Osteocyte (in vitro differentiated cells): ENCODE data around the gene CFC1B. TPM values are rescaled to one million over a fixed set of nuclear protein-coding genes. Genes with fewer than 3 reads are reported as not detected.
"Not testable (repeated sequence)": the region's sequence is repeated elsewhere in the genome, so short reads cannot be mapped to it uniquely, and the experiment has no call there.

ENCODE experiments used
- DNase-seq: peaks from one replicate; pipeline ENCODE4 v3.0.0; 2021; ENCODE audit warnings: mixed read lengths; ENCODE audit not compliant: unreplicated experiment; ENCODE audit errors: extremely low spot score
- H3K27ac Mint-ChIP-seq: one replicate; pipeline ENCODE4 v1.8.0; 2021; ENCODE audit warnings: mild to moderate bottlenecking, mixed read lengths; ENCODE audit not compliant: unreplicated experiment
- H3K27me3 Mint-ChIP-seq: one replicate; pipeline ENCODE4 v1.8.0; 2021; ENCODE audit warnings: mixed read lengths; ENCODE audit not compliant: unreplicated experiment
- H3K36me3 Mint-ChIP-seq: one replicate; pipeline ENCODE4 v1.8.0; 2021; ENCODE audit warnings: mixed read lengths; ENCODE audit not compliant: unreplicated experiment
- H3K4me1 Mint-ChIP-seq: one replicate; pipeline ENCODE4 v1.8.0; 2021; ENCODE audit warnings: mixed read lengths; ENCODE audit not compliant: unreplicated experiment
- H3K4me3 Mint-ChIP-seq: one replicate; pipeline ENCODE4 v1.8.0; 2021; ENCODE audit warnings: mild to moderate bottlenecking, moderate library complexity, mixed read lengths; ENCODE audit not compliant: unreplicated experiment
- H3K9me3 Mint-ChIP-seq: one replicate; pipeline ENCODE4 v1.8.0; 2021; ENCODE audit warnings: mixed read lengths; ENCODE audit not compliant: unreplicated experiment
- long read RNA-seq: library from polyadenylated mRNA; unstranded; transcript quantifications from one replicate; pipeline ENCODE4 v2.0.0, GENCODE V29; 2021
- total RNA-seq: library from RNA; stranded (reverse); gene quantifications from 2 replicates; pipeline ENCODE4 v1.2.1, GENCODE V29; 2021

The CFC1B gene
- total RNA-seq = not detected in 2 replicates
- long read RNA-seq = 0 reads

DNA sequence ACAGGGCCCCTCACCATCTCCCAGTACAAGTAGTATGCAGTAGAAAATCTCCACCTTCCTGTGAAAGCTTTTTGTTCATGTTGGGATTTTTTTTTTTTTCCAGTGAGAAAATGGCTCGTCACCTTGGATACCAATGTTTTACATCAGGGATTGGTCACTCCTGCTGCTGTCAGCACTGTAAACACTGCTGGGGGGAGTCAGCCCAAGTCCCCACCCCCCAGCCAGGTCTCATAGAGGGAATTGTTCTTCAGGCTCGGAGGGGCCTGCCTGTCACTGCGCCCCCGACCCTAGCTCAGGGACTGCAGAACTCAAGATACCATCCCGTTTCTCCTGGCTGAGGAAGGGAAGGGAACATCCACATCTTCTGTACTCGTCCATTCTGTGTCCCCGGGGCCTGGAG lies at the start of gene CFC1B:
TSS of gene CFC1B (plus strand) at position 231 of the 400 bp plus-strand sequence. CDS start 263 bp downstream, outside the sequence.
- H3K27me3 Mint-ChIP-seq, DNase-seq, H3K4me1 Mint-ChIP-seq, H3K9me3 Mint-ChIP-seq, H3K27ac Mint-ChIP-seq, H3K36me3 Mint-ChIP-seq, H3K4me3 Mint-ChIP-seq: not testable (repeated sequence)

- not testable (repeated sequence) for H3K9me3 Mint-ChIP-seq, DNase-seq, H3K36me3 Mint-ChIP-seq, H3K27me3 Mint-ChIP-seq, H3K4me1 Mint-ChIP-seq, H3K27ac Mint-ChIP-seq, H3K4me3 Mint-ChIP-seq
These were observed 29.9 kb upstream of the CFC1B start for GRCh38 chr2:130491073-130491472.

DNA sequence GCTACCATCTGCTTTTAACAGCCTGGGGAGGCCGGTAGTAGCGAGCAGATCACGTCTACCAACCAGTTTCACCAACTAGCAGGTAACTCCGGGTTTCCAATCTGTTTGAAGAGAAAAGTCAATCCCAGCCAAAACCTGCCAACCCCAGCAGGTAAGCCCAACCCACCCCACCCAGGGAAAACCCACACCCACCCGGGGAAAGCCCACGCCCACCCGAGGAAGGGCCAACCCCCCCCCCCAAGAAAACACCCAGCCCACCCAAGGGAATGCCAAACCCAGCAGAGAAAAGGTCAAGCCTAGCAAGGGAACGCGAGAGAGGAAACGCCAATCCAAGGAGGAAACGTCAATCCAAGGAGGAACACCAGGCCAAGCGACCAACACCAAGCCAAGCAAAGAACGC lies 11.8 kb upstream of the CFC1B start, which contains the start of gene POTEI:
TSS of gene POTEI (minus strand) at position 101 of the 400 bp plus-strand sequence. CDS start at position 8, 93 bp downstream.
- H3K27me3 Mint-ChIP-seq, H3K9me3 Mint-ChIP-seq, H3K4me3 Mint-ChIP-seq, H3K36me3 Mint-ChIP-seq, DNase-seq, H3K27ac Mint-ChIP-seq, H3K4me1 Mint-ChIP-seq: not testable (repeated sequence)

- not testable (repeated sequence) for H3K9me3 Mint-ChIP-seq, H3K4me1 Mint-ChIP-seq, H3K27ac Mint-ChIP-seq, DNase-seq, H3K27me3 Mint-ChIP-seq, H3K36me3 Mint-ChIP-seq, H3K4me3 Mint-ChIP-seq
These were observed 9.9 kb upstream of the CFC1B start for GRCh38 chr2:130510807-130511746.

GRCh38 chr2:130511747-130512451 lies 9.1 kb upstream of the CFC1B start:
- DNase-seq, H3K4me1 Mint-ChIP-seq, H3K36me3 Mint-ChIP-seq, H3K4me3 Mint-ChIP-seq, H3K27ac Mint-ChIP-seq, H3K9me3 Mint-ChIP-seq, H3K27me3 Mint-ChIP-seq: not testable (repeated sequence)

- H3K4me3 Mint-ChIP-seq, H3K4me1 Mint-ChIP-seq, H3K9me3 Mint-ChIP-seq, H3K36me3 Mint-ChIP-seq, DNase-seq, H3K27me3 Mint-ChIP-seq, H3K27ac Mint-ChIP-seq: not testable (repeated sequence)
These were observed 2.4 kb upstream of the CFC1B start for GRCh38 chr2:130518516-130519106.

DNA sequence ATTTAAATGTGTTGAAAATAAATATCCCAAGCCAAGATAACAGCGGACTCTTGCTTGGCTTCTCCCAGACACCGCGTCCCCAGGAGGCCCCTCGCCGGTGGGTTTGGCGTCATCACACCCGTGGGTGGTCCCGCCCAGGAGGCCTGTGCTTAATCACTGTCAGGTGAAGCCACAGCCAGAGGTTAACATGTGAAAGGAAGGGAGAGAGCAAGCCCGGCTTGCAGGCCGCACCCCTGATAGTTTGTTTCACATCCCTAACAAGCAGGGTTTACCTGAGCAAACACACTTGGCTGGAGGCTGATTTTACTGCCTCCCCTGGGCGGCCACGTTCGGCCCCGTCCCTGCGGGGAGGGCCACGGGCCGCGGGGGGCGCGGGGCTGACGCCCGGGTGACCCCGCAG lies 1.4 kb downstream of the CFC1B start:
- H3K9me3 Mint-ChIP-seq, H3K27me3 Mint-ChIP-seq: not testable (repeated sequence)

DNA sequence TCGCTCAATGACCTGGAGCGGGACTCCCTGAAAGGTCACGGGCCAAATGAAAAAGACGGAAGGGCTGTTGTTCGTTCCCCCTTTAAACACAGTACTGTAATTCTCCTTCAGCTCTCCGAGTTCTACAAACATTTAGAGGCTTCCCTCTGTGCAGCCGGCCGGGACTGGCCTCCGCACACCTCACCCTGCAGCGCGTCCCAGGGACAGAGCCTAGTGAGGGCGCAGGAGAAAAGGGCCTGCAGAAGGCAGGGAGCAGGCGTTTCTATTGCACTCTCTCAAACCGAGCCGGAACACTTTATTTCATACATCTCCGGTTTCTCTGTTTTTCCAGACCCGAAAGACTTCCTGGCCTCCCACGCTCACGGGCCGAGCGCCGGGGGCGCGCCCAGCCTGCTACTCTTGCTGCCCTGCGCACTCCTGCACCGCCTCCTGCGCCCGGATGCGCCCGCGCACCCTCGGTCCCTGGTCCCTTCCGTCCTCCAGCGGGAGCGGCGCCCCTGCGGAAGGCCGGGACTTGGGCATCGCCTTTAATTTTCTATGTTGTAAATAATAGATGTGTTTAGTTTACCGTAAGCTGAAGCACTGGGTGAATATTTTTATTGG lies 6.4 kb downstream of the CFC1B start:
- H3K4me1 Mint-ChIP-seq, H3K36me3 Mint-ChIP-seq, H3K27ac Mint-ChIP-seq, DNase-seq, H3K9me3 Mint-ChIP-seq, H3K4me3 Mint-ChIP-seq, H3K27me3 Mint-ChIP-seq: not testable (repeated sequence)

More for the DNA sequence above, 1.4 kb downstream of the CFC1B start:
- not testable (repeated sequence) for DNase-seq, H3K4me3 Mint-ChIP-seq, H3K36me3 Mint-ChIP-seq, H3K27ac Mint-ChIP-seq, H3K4me1 Mint-ChIP-seq

- H3K4me1 Mint-ChIP-seq, H3K4me3 Mint-ChIP-seq, H3K36me3 Mint-ChIP-seq, H3K9me3 Mint-ChIP-seq, DNase-seq, H3K27ac Mint-ChIP-seq, H3K27me3 Mint-ChIP-seq: not testable (repeated sequence)
These were observed 8.5 kb downstream of the CFC1B start for GRCh38 chr2:130529545-130529944.

DNA sequence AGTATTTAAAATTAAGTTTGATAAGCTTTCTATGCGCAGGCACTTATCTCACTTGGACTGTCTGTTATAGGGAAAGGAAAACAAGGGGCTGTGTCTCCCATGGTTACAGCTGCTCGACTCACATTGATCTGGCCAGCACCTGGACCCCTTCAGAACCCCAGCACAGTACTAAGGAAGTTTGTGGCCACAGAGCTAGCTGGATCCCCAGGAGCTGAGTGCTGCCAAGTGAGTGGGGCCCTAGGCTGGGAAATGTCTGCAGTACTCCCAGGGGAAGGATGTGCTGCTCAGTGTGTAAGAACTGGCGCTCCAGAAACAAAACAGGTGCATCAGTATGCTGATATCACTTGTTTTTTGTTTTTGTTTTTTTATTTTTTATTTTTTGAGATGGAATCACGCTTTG lies 9.2 kb downstream of the CFC1B start:
- not testable (repeated sequence) for H3K9me3 Mint-ChIP-seq, DNase-seq, H3K4me3 Mint-ChIP-seq, H3K4me1 Mint-ChIP-seq, H3K27ac Mint-ChIP-seq, H3K36me3 Mint-ChIP-seq, H3K27me3 Mint-ChIP-seq

GRCh38 chr2:130531225-130531624 lies 10.2 kb downstream of the CFC1B start:
- not testable (repeated sequence) for H3K4me3 Mint-ChIP-seq, H3K4me1 Mint-ChIP-seq

More at GRCh38 chr2:130531225-130531624, 10.2 kb downstream of the CFC1B start:
- not testable (repeated sequence) for H3K9me3 Mint-ChIP-seq, H3K36me3 Mint-ChIP-seq, H3K27me3 Mint-ChIP-seq, H3K27ac Mint-ChIP-seq, DNase-seq
